Effector CD8-positive, alpha-beta T cell (primary cell): ENCODE data around the gene TRMU.

Experiments used
- DNase-seq: peaks from one replicate; lab custom pipeline; 2025; lab: John Stamatoyannopoulos, UW

TRMU gene

GRCh38 chr22:46336119-46337078, 885 bp downstream of the TRMU start:
- DNase-seq = no peak

DNA sequence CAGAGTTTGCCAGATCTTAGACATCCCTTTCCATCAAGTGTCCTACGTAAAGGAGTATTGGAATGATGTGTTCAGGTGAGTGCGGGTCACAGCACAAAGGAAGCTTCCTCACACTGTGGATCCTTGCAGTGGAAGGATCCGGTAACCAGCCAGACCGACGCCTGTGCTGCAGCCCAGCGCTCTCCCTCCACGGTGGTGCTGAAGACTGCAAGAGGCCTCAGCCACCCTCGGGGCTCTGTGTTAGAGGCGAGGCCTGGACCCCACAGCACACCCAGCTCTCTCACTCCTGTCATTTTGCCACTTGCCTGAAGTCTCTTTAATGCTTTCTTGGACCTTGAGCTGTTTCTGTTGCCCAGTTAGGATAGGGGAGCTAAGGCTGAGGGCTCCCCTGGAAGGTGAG, 2.4 kb downstream of the TRMU start:
- DNase-seq = no peak

- no peak for DNase-seq
Measured at GRCh38 chr22:46338636-46339035, 3.1 kb downstream of the TRMU start.

GRCh38 chr22:46339956-46340355, 4.4 kb downstream of the TRMU start:
- no peak for DNase-seq

- DNase-seq = no peak
Measured at GRCh38 chr22:46340676-46341075, 5.2 kb downstream of the TRMU start.

- DNase-seq = no peak
Measured at GRCh38 chr22:46346680-46347405, 11.3 kb downstream of the TRMU start.

DNA sequence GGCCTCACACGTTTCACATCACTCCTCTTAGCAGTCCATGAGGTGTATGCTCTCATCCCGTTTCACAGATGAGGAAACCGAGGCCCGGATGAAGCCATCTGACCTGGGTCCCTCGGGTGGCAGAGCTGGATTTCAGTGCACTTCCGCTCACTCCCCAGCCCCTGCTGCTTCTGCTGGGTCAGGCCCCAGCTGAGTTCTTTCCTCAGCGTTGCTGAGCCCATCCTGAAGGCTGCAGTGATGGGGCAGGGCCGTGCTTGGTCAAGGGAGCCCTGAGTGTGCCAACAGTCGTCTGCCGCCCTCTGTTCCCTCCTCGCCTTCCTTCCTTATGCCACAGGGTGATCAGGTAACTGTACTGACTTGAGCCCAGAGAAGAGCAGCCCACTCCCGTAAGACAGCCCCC, 12.1 kb downstream of the TRMU start:
- DNase-seq = no peak

DNA sequence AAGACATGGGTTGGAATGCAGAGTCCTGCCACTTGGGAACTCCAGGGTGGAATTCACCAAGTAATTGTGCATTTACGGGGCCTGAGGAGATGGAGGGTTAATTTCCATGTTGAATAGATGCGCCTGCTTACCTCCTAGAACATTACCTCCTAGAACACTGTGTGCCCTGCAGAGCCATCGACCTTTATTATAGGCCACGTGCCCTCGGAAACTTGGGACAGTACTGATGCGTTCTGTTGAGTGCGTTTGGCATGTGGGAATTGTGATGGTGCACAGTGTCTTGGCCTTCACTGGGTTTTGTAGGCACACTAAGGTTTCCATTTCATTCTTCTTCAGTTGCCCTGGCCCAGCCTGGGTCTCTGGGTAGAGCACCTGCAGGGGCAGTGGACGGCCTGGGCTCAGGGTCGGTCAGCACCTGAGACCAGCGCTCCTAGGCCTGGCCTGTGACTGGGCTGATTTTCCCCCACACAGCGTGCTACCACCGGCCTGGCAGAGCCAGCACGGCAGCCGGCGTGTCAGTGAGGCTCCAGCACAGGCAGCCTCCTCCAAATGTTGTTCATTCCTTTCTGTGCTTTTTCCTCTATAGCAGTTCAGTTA, 12.7 kb downstream of the TRMU start:
- DNase-seq = no peak

DNA sequence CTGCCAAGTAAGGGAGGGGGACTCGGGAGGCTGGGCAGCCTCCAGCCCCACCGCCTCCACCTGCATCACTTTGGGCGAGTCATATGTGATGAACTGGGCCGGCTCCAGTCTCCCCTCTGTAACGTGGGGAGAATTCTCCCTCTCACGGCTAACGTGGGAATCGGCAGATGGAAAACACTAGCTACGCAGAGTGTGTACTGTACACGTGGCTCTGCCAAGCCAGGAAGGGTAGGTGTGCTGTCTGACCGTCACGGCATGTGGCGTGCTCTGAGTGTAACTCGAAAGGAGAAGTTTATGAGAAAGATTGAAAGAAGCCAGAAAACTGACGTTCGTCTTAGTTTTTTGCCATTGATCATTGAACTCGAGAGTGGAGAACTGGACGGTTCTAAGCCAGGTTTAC, 13.7 kb downstream of the TRMU start:
- no peak for DNase-seq

GRCh38 chr22:46349681-46350080, 14.2 kb downstream of the TRMU start:
- DNase-seq = no peak

DNA sequence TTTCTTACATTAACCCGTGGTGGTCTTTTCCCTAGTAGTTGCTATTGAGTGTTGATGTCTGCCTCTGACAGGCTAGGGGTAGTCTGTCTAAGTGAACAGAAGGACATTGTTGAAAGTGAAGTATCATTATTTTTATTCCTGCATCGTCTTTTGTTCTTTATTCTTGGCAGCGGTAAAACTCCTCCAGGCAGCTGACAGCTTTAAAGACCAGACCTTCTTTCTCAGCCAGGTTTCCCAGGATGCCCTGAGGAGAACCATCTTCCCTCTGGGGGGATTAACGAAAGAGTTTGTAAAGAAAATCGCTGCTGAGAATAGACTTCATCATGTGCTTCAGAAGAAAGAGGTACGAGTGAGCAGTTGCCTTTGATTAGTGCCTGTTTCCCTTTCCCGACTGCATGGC, 14.6 kb downstream of the TRMU start:
- no peak for DNase-seq

DNA sequence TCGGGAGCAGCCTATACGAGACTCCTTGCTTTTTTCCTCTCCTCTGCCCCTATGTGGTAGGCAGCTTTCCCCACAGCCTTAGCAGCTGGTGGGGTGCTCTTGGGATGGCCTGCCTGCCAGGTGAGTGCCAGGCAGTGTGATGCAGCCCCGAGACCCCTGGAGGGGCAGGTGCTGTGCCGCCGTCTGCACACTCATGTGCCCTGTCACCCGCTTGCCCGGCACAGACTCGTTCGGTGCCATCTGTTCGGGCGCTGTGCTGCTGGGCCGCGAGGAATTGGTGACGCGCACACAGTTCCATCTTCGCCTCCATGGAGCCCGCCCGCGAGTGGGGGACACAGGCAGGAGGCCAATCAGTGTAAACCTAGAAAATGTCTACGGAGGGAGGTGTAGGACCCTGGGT, 15.1 kb downstream of the TRMU start:
- DNase-seq = no peak

- DNase-seq = no peak
Measured at GRCh38 chr22:46351131-46351735, 15.7 kb downstream of the TRMU start.

DNA sequence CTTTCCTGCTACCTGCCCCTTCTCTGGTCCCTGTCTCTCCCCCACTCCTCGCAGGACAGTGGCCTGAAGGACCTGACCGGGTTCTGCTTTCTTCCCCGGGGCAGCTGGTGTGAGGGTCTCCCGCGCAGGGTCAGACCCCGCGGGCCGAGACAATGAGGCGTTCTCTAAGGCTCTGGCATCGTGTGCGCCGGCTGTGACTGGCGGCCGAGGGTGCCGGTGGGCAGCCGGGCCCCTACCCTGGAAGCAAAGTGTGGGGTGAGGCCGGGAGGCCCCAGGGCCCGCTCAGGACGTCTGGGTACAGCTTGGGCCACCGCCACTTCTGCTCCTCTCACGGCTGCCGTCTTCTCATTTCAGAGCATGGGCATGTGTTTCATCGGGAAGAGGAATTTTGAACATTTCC, 16.3 kb downstream of the TRMU start:
- DNase-seq = no peak

- no peak for DNase-seq
Measured at GRCh38 chr22:46352276-46352675, 16.8 kb downstream of the TRMU start.

DNA sequence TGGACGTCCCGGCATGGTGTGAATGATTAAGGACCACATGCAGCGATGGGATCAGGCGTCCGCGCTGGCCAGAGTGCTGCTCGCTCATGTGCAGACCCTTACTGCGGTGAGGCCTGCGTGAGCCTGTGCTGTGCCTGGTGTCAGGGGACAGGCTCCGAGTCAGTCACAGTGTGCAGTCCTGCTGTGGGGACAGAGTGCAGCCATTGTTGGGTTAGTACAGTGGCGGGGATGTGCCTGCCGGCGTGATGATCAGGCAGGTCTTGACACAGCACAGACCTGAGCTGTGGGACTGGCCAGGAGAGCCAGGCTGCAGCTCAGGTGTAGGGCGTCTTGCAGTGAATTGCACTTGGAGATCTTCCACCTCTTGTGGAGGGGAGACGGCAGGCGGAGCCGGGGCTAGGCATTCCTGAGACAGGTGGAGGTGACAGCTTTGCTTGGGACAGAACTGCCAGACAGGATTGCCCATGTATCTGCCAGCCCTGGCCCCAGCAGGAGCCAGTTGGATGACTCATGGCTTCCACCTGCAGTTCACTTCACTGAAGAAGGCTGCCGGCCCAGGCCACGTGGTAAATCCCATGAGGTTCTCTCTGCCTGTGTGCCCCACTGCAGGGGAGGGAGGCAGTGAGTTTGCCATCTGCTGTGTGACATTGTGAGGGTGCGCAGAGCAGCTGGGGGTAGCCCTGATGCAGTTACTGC, 17.3 kb downstream of the TRMU start:
- DNase-seq = no peak

DNA sequence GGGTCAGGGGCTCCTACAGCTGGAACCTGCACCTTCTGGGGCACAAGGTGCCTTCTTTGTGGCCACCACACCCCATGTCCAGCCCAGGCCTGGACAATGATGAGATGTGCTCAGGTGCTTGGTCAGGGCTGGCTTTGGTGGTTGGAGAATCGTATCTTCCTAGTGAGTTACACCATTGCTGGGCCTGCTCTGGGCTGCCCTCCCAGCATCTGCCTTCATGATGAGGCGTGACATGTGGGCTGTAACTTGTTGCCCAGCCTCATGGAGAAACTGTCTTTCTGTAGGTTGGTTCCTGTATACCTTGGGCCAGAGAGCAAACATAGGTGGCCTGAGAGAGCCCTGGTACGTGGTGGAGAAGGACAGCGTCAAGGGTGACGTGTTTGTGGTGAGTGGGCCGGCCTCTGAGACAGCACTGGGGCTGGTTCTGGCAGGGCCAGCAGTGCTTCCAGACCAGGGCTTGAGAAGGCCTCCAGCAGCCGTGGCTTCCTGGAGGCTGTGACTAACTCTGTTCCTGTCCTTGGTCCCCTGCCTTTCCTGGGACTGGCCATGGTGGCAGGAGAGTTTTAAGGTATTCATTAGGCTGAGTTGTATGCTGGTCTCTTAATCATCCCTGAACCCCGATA, 18.1 kb downstream of the TRMU start:
- no peak for DNase-seq

DNA sequence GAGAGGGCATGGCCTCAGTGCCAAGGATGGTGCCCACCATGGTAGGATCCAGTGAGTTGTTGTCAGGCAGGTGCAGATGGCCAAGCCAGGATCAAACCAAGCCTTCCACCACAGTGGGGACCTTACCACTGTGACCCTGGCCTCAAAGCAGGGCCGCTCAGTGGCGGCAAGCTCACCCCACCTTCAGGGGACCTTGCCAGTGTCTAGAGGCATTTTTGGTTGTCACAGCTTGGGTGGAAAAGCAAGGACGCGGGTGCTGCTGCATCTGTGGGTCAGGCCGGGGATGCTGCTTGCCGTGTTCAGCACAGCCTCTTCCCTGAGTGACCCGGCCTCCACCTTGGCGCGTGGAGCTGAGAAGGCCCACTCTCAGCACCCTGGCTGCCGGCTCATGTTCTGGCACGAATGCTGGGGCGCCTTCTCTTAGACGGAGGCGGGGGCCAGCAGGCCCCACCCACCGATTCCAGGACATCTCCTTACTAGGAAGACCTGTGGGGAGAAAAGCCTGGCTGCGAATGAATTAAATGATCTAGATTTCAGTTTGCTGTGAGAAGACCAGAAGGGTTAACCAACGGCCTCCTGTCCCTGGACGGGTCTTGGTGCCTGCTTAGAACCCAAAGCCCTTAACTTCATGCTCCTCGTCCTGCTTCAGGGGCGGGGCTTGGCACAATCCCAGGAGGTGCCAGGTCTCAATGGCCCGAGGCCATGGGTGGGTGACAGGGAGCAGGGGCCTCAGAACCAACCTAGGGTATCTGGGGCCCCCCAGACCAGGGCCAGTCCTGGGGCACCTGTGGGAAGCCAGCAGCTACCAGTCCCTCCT, 18.9 kb downstream of the TRMU start:
- no peak for DNase-seq

DNA sequence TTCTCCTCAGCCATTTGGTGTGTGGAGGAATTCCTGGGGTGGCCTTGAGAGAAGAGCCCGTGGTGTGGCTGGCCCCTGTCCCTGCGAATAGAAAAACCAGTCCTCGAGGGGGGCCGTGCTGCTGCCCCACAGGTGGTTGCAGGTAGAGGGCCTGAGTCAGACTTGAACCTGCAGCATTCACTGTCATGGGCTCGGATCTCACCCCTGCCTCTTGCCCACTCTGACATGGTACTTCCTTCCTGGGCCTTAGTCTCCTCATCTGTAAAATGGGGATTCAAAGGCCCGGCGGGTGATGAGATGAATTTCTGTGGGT, 19.4 kb downstream of the TRMU start:
- DNase-seq = no peak

DNA sequence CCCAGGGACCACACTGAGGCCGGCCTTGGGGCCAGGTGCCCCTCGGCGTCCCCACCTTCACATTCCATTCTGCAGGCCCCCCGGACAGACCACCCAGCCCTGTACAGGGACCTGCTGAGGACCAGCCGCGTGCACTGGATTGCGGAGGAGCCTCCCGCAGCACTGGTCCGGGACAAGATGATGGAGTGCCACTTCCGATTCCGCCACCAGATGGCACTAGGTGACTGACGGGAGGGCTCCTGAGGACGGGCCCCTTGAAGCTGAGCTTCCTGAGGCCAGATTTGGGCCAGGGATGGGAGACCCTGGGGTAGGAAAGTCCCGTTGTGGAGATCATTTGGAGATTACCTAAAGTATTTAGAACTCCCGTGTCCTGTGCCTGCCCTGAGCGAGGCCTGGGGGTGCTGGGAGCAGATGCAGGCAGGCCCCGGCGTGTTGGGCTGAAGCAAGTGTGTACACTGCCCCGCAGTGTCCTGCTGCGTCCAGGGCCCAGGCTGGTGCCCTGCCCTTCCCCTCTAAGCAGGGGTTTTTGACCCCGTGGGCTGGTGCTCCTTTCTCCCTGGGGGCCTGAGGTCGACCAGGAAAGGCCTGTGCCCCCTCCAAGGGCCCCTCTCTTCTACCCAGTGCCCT, 20.0 kb downstream of the TRMU start:
- DNase-seq = peak; percentile 36
